GM15510 (cell line): ENCODE data around the gene TNFSF13B.

Source experiments
- POLR2A ChIP-seq: IDR thresholded peaks from 3 replicates; pipeline ENCODE4 v1.6.1; 2011; ENCODE audit warnings: borderline replicate concordance; ENCODE audit not compliant: insufficient read length; ENCODE audit errors: extremely low read depth

TNFSF13B gene

GRCh38 chr13:108270442-108270841 is 924 bp downstream of the TNFSF13B start:
- TF ChIP-seq POLR2A, result no peak

DNA sequence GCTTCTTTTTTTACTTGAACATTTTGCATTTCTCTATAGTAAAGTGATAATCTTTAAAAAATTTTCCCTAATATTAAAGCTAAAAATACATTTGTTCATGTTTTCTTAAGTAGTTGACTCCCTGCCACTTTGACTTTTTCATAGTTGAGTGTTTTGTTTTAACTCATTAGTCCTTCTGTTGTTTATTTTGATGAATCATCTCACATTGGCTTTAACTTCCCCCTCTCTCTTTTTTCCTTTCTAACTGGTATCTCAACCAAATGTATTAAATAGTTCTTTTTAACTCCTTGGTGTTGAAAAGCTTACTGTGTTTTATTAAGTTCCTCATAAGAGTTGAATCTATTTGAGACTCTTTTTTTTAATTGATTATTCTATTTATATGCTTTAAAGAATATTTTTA is 2.8 kb downstream of the TNFSF13B start:
- TF ChIP-seq POLR2A, result no peak

- TF ChIP-seq POLR2A, result no peak
Measured at GRCh38 chr13:108273429-108274118, 4.1 kb downstream of the TNFSF13B start.

DNA sequence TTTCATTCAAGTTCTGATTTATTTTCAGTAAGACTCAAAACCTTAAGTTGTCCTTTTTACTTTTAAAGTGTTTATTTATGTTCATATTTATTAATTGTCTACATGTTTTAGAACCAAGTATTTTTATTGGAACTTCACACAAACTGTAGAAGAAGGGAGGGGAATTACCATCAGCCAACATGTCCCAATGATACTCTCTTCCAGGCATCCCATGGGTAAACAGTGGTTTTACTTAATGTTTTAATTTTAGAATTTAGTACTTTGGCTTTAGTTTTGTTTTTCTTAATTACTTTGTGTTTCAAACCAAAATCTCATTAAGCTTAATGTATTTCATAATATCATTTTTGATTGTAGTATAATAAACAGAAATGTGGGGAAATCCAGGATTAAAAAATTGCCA is 5.2 kb downstream of the TNFSF13B start:
- no peak for TF ChIP-seq POLR2A

GRCh38 chr13:108276060-108276459 is 6.5 kb downstream of the TNFSF13B start:
- TF ChIP-seq POLR2A, result no peak

GRCh38 chr13:108278466-108278865 is 8.9 kb downstream of the TNFSF13B start:
- TF ChIP-seq POLR2A, result no peak

DNA sequence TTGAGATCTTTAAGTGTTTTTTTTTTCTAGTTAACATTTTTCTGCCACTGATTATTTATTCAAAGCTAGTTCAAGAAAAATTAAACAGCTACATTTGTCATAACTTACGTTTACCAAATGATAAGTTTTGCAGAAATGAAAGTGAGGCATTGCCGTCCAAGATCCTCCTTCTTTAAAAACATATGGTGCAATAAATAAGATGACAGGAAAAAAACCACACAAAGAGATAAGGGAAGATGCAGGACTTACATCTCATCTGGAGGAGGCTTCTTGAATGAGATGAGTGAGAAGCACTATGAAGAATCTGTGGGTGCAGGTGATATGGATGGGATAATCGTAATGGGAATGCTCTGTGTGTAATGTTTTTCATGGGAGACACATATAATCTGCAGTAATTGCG is 12.4 kb downstream of the TNFSF13B start:
- no peak for TF ChIP-seq POLR2A

DNA sequence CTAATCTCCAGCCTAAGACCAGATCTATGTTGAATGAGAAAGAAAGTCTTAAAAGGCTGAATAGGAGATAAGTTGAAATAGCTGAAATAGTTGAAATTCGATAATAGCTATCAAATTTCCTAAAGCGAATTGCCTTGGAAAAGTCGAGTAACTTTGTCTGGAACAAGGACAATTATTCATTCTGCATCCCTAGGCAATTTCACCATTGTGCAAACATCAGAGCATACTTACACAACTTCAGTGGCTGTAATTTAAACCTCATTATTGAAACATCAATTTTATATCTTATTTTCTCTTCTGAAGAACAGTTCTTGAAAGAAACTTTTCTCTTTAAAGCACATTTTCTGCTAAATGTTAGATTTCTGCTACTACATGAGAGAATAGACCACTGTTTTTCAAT is 13.6 kb downstream of the TNFSF13B start:
- no peak for TF ChIP-seq POLR2A

GRCh38 chr13:108288741-108289140 is 19.2 kb downstream of the TNFSF13B start:
- TF ChIP-seq POLR2A, result no peak

DNA sequence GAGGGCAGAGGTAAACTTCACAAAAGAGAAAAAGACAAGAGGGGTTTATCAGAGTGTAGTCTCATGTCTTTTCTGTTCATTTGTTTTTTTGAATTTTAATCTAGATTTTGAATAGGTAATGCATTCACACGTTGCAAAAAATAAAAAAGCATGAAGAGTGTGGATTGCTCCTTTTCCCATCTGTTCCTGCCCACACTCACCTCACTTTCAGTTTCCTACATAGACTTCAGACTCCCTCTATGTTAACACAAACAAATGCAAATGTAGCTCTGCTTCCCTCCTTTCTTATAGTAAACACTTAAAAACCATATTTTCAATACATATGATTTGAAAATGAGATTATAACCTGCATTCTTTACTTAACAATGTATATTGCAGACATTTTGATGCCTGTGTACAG is 20.3 kb downstream of the TNFSF13B start:
- no peak for TF ChIP-seq POLR2A

GRCh38 chr13:108297114-108297513 is 27.6 kb downstream of the TNFSF13B start:
- TF ChIP-seq POLR2A, result no peak

DNA sequence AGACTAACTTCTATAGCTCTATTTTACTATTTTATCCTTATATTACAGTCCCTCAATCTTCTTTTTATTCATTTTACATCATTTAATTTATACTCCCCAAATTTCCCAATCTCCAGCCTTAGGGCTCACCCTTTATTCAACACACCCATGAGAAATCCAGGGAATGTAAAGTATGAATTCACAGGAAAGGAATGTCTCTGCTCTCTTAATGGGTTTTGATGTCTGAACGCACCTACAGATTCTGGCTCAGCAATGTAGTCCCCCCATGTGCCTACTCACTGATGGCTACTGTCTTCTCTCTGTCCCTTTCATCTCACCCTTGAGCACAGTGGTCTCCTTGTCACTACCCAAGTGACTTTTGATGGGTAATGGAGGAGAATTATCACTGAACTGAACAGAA is 32.8 kb downstream of the TNFSF13B start:
- no peak for TF ChIP-seq POLR2A

GRCh38 chr13:108304170-108305016 is 34.9 kb downstream of the TNFSF13B start:
- TF ChIP-seq POLR2A, result no peak

DNA sequence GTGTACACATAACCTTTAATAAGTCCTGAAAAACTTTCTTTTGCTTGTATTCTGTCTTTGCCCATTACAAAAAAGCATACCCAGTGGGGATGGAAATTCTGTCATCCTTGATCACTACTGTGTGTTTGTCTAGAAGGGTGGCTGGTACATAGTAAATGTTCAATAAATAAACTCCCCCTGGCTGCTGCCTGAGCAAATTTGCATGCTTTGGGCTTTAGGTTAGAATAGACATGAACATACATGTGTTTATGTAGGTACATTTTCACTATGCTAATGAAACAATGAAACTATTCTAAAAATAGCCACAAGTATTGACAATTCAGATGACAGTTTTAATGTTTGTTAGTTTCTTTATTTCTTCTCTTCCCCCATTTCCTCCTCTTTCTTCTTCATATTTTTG is 36.1 kb downstream of the TNFSF13B start:
- no peak for TF ChIP-seq POLR2A

GRCh38 chr13:108306860-108307259 is 37.3 kb downstream of the TNFSF13B start:
- no peak for TF ChIP-seq POLR2A

GRCh38 chr13:108313382-108313781 is 43.9 kb downstream of the TNFSF13B start:
- TF ChIP-seq POLR2A, result no peak

DNA sequence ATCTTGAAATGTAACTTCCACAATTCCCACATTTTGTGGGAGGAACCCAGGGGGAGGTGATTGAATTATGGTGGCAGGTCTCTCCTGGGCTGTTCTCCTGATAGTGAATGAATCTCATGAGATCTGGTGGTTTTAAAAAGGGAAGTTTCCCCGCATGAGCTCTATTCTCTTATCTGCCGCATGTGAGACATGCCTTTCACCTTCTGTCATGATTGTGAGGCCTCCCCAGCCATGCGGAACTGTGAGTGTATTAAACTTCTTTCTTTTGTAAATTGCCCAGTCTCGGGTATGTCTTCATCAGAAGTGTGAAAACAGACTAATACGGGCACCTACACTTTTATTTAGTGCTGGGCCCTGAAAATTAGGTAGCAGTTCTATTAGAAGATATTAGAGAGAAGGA is 45.8 kb downstream of the TNFSF13B start:
- TF ChIP-seq POLR2A, result no peak

DNA sequence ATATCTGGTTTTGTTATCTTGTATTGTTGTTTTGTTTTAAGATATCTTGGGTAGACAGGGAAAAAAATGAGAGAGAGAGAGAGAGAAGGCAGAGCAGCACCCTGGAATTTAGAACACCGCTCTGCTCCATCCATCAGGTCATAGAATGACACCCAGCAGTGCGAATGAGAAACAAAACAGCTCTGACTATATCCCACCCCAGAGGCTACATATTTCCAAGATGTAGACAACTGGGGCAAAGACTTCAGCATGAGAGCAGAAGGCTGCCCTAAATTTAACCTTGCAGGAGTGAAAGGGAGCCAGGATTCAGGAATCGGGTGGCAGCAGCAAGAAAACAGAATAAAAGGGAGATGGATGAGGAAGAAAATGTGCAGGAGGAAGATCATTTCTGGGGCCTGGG is 46.5 kb downstream of the TNFSF13B start:
- TF ChIP-seq POLR2A, result no peak
